Ectodermal cell (in vitro differentiated cells): Measurements from ENCODE around the gene INTS7.
"Not testable (repeated sequence)": the region's sequence is repeated elsewhere in the genome, so short reads cannot be mapped to it uniquely, and the experiment has no call there.

ENCODE experiments used
- H3K27ac ChIP-seq: 2 replicates; pipeline ENCODE4 v1.7.0; 2013; ENCODE audit warnings: mild to moderate bottlenecking, low read depth, low read length; ENCODE audit not compliant: insufficient read depth, poor library complexity, severe bottlenecking
- H3K27me3 ChIP-seq: 2 replicates; pipeline ENCODE4 v1.7.0; 2013; ENCODE audit warnings: mild to moderate bottlenecking, low read length; ENCODE audit not compliant: insufficient read depth, control insufficient read depth, poor library complexity, severe bottlenecking
- H3K36me3 ChIP-seq: one replicate; pipeline ENCODE4 v1.7.0; 2013; ENCODE audit warnings: low read length; ENCODE audit not compliant: control insufficient read depth, insufficient read depth
- H3K4me1 ChIP-seq: one replicate; pipeline ENCODE4 v1.7.0; 2013; ENCODE audit warnings: low read length; ENCODE audit not compliant: control insufficient read depth, insufficient read depth
- H3K4me3 ChIP-seq: 2 replicates; pipeline ENCODE4 v1.7.0; 2013; ENCODE audit warnings: low read depth, low read length, control low read depth; ENCODE audit not compliant: insufficient read depth
- H3K9me3 ChIP-seq: 2 replicates; pipeline ENCODE4 v1.7.0; 2013; ENCODE audit warnings: mild to moderate bottlenecking, low read length, moderate library complexity; ENCODE audit not compliant: control insufficient read depth
- WGBS, 2 experiments: methylation state at CpG; one replicate each; pipeline ENCODE4 v1.1.7; 2013; ENCODE audit warnings: missing lambda C conversion rate in 2 of 2; 5-methylcytosine and 5-hydroxymethylcytosine counted together

The INTS7 gene

DNA sequence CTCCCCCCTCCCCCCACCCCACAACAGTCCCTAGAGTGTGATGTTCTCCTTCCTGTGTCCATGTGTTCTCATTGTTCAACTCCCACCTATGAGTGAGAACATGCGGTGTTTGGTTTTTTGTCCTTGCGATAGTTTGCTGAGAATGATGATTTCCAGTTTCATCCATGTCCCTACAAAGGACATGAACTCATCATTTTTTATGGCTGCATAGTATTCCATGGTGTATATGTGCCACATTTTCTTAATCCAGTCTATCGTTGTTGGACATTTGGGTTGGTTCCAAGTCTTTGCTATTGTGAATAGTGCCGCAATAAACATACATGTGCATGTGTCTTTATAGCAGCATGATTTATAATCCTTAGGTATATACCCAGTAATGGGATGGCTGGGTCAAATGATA lies 81.8 kb downstream of the INTS7 start:
- not testable (repeated sequence) for H3K27ac ChIP-seq, H3K9me3 ChIP-seq, H3K4me3 ChIP-seq, H3K27me3 ChIP-seq, H3K4me1 ChIP-seq, H3K36me3 ChIP-seq
- WGBS, 2 experiments = no CpG with 5 or more reads among the region's 4 CpGs

DNA sequence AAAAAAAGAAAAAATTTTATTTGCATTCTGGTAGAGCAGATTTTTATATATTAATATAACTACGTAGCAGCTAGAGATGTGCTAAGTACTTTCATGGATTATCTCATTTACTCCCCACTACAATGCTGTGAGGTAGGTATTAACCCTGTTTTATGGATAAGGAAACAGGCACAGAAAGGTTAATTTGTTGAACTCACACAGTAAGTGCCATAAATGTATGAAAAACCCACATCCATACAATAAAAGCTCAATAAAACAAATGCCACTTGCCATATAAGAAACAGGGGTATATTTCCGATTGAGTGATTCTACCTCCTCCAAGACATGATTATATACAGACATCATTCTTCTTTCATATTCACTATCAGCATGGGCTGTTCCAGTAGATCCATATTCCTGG lies 83.1 kb downstream of the INTS7 start:
- Histone ChIP-seq H3K9me3 (no peaks in the 10 kb centered on the region), H3K4me3 (no peak overlapping the region), H3K4me1 (peaks cover 5% of the 10 kb centered on the region), H3K27ac (no peak overlapping the region), H3K36me3 (peaks cover 5% of the 10 kb centered on the region), H3K27me3 (no peaks in the 10 kb centered on the region)
- WGBS, 2 experiments = 98 to 100% methylated on average over 1 to 2 of the region's 2 CpGs

GRCh38 chr1:211951856-211952255 lies 83.5 kb downstream of the INTS7 start:
- no peaks in the 10 kb centered on the region for H3K9me3 ChIP-seq
- no peak overlapping the region for H3K27ac ChIP-seq
- no peaks in the 10 kb centered on the region for H3K27me3 ChIP-seq
- no peak overlapping the region for H3K4me3 ChIP-seq
- H3K36me3 ChIP-seq = peaks cover 5% of the 10 kb centered on the region
- H3K4me1 ChIP-seq = peaks cover 5% of the 10 kb centered on the region

DNA sequence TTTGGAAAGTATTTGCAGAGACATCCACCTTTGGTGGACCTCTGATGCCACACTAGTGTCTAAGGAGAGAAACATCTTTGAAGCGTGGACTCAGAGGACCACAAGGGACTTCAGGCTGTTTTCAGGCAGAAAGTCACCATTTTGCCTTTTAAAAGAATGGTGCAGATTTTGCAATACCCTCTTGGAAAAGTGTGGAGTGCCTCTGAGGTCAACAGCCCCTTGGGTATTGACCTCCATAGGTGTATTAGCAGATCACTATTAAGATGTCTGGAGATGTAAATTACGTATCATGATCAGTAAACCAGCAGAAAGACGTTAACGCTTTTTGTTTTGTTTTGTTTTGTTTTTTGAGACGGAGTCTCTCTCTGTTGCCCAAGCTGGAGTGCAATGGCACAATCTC lies 87.0 kb downstream of the INTS7 start:
- Histone ChIP-seq H3K4me1 (peaks cover 5% of the 10 kb centered on the region), H3K27me3 (no peaks in the 10 kb centered on the region), H3K27ac (peak overlapping the region; percentile 51), H3K36me3 (peaks cover 5% of the 10 kb centered on the region), H3K9me3 (no peaks in the 10 kb centered on the region), H3K4me3 (no peak overlapping the region)
- WGBS, 2 experiments = 93 to 97% methylated on average over 5 of the region's 5 CpGs

DNA sequence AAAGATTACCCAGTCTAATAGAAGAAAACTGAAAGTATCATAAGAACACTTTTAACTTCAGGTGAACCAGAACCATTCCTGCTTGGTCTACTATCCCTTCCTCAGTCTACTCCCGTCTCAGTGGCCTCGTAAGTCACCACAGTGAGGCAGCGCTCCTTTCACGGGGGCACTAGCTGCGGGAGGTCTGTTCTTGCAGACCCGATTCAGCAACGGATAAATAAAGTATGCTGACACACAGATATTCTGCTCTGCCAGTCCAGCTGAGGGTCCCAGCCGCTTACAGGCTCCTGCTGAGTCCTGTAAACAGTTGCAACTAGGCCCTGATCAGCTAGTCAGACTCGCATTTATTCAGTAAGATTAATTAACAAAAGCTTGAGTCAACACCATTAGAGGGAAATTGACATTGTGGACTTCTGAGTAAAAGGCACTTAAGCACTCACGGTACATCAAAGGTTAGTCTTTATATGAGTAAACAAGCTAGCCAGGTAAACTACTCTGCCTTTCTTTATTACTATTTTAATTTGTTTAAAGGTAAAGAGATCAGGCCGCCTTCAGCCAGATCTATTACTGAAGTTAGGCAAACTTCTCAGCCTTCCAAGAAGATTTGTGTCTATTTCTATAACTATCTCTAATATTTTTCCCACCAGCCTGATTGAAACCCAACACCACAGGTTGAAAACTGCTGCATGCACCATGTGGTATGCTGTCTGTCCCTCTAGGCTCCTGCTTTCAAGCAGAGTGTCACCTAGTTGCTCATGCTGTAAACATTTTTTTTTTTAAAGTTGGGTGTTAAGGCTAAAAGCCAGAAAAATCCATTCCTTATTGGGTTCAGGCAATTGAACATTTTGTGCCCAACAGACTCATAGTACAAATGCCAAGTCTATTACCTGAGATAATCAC lies 87.7 kb downstream of the INTS7 start:
- Histone ChIP-seq H3K36me3 (peaks cover 5% of the 10 kb centered on the region), H3K27ac (peak overlapping the region; percentile 51), H3K4me3 (no peak overlapping the region), H3K9me3 (no peaks in the 10 kb centered on the region), H3K27me3 (no peaks in the 10 kb centered on the region), H3K4me1 (peaks cover 5% of the 10 kb centered on the region)
- 33 to 36% methylated on average over 11 of the region's 11 CpGs for WGBS, 2 experiments

GRCh38 chr1:211944733-211945500 lies 90.4 kb downstream of the INTS7 start:
- 77% methylated on average over 8 to 10 of the region's 10 CpGs for WGBS, 2 experiments
- Histone ChIP-seq H3K9me3 (no peaks in the 10 kb centered on the region), H3K27ac (no peak overlapping the region), H3K4me1 (peaks cover 5% of the 10 kb centered on the region), H3K27me3 (no peaks in the 10 kb centered on the region), H3K36me3 (no peaks in the 10 kb centered on the region), H3K4me3 (no peak overlapping the region)

GRCh38 chr1:211942583-211942982 lies 92.8 kb downstream of the INTS7 start:
- no peaks in the 10 kb centered on the region for H3K4me1 ChIP-seq
- no peak overlapping the region for H3K4me3 ChIP-seq
- WGBS, 2 experiments = 84 to 89% methylated on average over 3 of the region's 3 CpGs
- no peak overlapping the region for H3K27ac ChIP-seq
- no peaks in the 10 kb centered on the region for H3K36me3 ChIP-seq
- no peaks in the 10 kb centered on the region for H3K27me3 ChIP-seq
- H3K9me3 ChIP-seq = no peaks in the 10 kb centered on the region

- Histone ChIP-seq H3K27me3 (no peaks in the 10 kb centered on the region), H3K36me3 (no peaks in the 10 kb centered on the region), H3K4me3 (no peak overlapping the region), H3K9me3 (no peaks in the 10 kb centered on the region), H3K27ac (no peak overlapping the region), H3K4me1 (peaks cover 2% of the 10 kb centered on the region)
- 94 to 96% methylated on average over 3 of the region's 3 CpGs for WGBS, 2 experiments
These were observed 95.4 kb downstream of the INTS7 start for GRCh38 chr1:211939876-211940468.

GRCh38 chr1:211938561-211938997 lies 96.8 kb downstream of the INTS7 start:
- Histone ChIP-seq H3K4me3 (no peak overlapping the region), H3K4me1 (peaks cover 8% of the 10 kb centered on the region)
- 94% methylated on average over 3 of the region's 3 CpGs for WGBS, 2 experiments

GRCh38 chr1:211937422-211937821 lies 97.9 kb downstream of the INTS7 start:
- not testable (repeated sequence) for H3K27ac ChIP-seq, H3K9me3 ChIP-seq, H3K27me3 ChIP-seq, H3K36me3 ChIP-seq, H3K4me3 ChIP-seq
- H3K4me1 ChIP-seq = peaks cover 14% of the 10 kb centered on the region
- 90 to 94% methylated on average over 5 of the region's 5 CpGs for WGBS, 2 experiments

More at GRCh38 chr1:211938561-211938997, 96.8 kb downstream of the INTS7 start:
- Histone ChIP-seq H3K9me3 (no peaks in the 10 kb centered on the region), H3K36me3 (no peaks in the 10 kb centered on the region), H3K27me3 (no peaks in the 10 kb centered on the region), H3K27ac (no peak overlapping the region)
